Transverse colon (tissue), 3 donors: ENCODE measurements around the gene KICS2.

Experiments
- CTCF ChIP-seq, 5 experiments: fragments of 200-600 bp in 3 of 5; fragments of 450-650 bp in 2 of 5; sonication (generic) in 3 of 5; IDR thresholded peaks; 1 replicate in 2 of 5; 2 replicates in 3 of 5; pipeline ENCODE4 v1.5.1; 2016 to 2017; ENCODE audit warnings: antibody characterized with exemption in 5 of 5, inconsistent platforms in 3 of 5, mild to moderate bottlenecking in 2 of 5, moderate library complexity in 1 of 5
- POLR2A ChIP-seq: fragments of 450-650 bp; IDR thresholded peaks from one replicate; pipeline ENCODE4 v1.6.1; 2016; ENCODE audit warnings: antibody characterized with exemption, mild to moderate bottlenecking, moderate library complexity

- TF ChIP-seq CTCF (IDR thresholded peaks at IDR 0.05) (no peak), POLR2A (no peak)
These were observed 32.0 kb downstream of the KICS2 start for GRCh38 chr12:64190140-64190539.
